ENCODE results near the gene RASAL2.

- TF ChIP-seq CTCF (IDR thresholded peaks at IDR 0.05) (no peak), POLR2AphosphoS5 (IDR thresholded peaks at IDR 0.05; ENCODE audit: low read depth, low read length) (no peak), TCF7L2 (IDR thresholded peaks at IDR 0.05; ENCODE audit: low read depth, low read length) (no peak)
Measured at GRCh38 chr1:178434360-178434759, 340.5 kb downstream of the RASAL2 start.
